Measurements from ENCODE around the gene IMPA2. TPM values are rescaled to one million over a fixed set of nuclear protein-coding genes. Genes with fewer than 3 reads are reported as not detected.

Gene IMPA2
- total and polyA plus RNA-seq, 2 donors (not counting 1 experiment from before 2014, with no cell fraction given): 3.8 to 23.0 TPM

DNA sequence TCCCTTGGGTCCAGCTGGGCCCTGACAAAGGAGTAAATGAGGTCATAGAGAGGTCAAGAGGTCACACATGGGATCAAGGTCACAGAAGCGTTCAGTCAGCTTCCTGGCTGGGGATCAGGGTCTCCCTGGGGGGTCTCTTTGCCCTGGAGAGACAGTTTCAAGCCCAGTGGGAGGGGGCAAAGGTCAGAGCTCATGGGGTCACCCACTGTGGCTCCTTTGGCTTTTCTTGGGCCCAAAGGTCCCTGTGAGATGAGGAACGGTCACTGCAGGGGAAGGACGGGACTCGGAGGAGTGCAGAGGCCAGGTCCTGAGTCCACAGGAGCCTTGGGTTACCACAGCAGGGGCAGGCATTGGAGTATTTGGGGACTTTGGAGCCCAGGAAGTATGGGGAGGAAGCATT lies 81.7 kb downstream of the IMPA2 start:
- no peak overlapping the region for H3K4me3 ChIP-seq (replicated peaks in 1 of 4; ENCODE audit: control extremely low read depth in 1 of 4, insufficient read depth in 1 of 4, low read depth in 3 of 4, low read length in 4 of 4)
- no peak for DNase-seq (ENCODE audit: low read depth in 2 of 2)

DNA sequence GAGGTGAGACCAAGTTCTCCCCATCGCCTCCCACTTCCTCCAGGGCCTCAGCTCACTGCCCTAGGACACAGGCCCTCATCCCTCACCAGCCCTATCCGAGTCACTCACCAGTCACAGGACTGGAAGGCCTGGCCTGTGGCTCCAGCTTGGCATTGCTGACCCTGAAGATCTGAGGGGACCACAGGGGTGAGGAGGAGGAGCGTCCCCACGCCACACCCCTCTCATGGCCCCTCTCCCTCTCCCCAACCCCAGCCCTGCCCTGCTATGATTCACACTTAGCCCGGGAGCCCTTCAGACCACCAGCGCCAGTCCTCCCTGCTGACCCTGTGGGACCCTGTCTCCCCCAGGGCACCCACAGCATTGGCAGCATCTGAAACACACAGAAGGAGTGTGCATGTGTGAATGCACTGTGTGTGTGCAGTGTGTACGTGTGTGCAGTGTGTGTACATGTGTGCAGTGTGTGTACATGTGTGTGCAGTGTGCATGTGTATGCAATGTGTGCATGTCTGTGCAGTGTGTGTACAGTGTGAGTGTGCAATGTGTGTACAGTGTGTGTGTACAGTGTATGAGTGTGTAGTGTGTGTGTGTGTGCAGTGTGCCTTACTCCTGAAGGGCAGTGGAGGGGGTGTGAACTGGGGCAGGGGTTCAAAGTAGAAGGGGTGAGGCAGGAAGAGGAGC lies 82.9 kb downstream of the IMPA2 start:
- H3K27ac ChIP-seq (ENCODE audit: insufficient read depth, low read length): no peak overlapping the region
- H2AFZ ChIP-seq (ENCODE audit: low read length): no peak overlapping the region
- H3K79me2 ChIP-seq (ENCODE audit: control insufficient read depth, insufficient read depth, low read length): no peaks in the 10 kb centered on the region
- H3K36me3 ChIP-seq (ENCODE audit: control insufficient read depth, insufficient read depth, low read length): no peaks in the 10 kb centered on the region
- no peaks in the 10 kb centered on the region for H3K4me1 ChIP-seq (ENCODE audit: control insufficient read depth, extremely low read depth, insufficient read depth, low read length)
- no peaks in the 10 kb centered on the region for H4K20me1 ChIP-seq (ENCODE audit: control insufficient read depth, extremely low read depth, insufficient read depth, low read length)
- H3K27me3 ChIP-seq (ENCODE audit: control insufficient read depth, insufficient read depth, low read length): no peaks in the 10 kb centered on the region
- TF ChIP-seq, protein P1, sequence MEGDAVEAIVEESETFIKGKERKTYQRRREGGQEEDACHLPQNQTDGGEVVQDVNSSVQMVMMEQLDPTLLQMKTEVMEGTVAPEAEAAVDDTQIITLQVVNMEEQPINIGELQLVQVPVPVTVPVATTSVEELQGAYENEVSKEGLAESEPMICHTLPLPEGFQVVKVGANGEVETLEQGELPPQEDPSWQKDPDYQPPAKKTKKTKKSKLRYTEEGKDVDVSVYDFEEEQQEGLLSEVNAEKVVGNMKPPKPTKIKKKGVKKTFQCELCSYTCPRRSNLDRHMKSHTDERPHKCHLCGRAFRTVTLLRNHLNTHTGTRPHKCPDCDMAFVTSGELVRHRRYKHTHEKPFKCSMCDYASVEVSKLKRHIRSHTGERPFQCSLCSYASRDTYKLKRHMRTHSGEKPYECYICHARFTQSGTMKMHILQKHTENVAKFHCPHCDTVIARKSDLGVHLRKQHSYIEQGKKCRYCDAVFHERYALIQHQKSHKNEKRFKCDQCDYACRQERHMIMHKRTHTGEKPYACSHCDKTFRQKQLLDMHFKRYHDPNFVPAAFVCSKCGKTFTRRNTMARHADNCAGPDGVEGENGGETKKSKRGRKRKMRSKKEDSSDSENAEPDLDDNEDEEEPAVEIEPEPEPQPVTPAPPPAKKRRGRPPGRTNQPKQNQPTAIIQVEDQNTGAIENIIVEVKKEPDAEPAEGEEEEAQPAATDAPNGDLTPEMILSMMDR (conservative IDR thresholded peaks at IDR 0.05 in 1 of 2, IDR thresholded peaks at IDR 0.05 in 1 of 2; ENCODE audit: low read depth in 1 of 2, low read length in 2 of 2): no peak
- no peak for TF ChIP-seq EZH2 (IDR thresholded peaks at IDR 0.05; ENCODE audit: low read length, missing control alignments)
- no peak overlapping the region for H3K9ac ChIP-seq (ENCODE audit: insufficient read depth, low read length)
- no peak overlapping the region for H3K4me2 ChIP-seq (ENCODE audit: extremely low read depth, insufficient read depth, low read length)
- H3K4me3 ChIP-seq (replicated peaks in 1 of 4; ENCODE audit: control extremely low read depth in 1 of 4, insufficient read depth in 1 of 4, low read depth in 3 of 4, low read length in 4 of 4): no peak overlapping the region
- no peaks in the 10 kb centered on the region for H3K9me3 ChIP-seq (ENCODE audit: control insufficient read depth, insufficient read depth, low read depth, low read length)
- DNase-seq (ENCODE audit: low read depth in 2 of 2): no peak

More for the DNA sequence above, 81.7 kb downstream of the IMPA2 start:
- Histone ChIP-seq H3K9me3 (ENCODE audit: control insufficient read depth, insufficient read depth, low read depth, low read length) (no peaks in the 10 kb centered on the region), H3K27me3 (ENCODE audit: control insufficient read depth, insufficient read depth, low read length) (no peaks in the 10 kb centered on the region), H2AFZ (ENCODE audit: low read length) (no peak overlapping the region), H3K36me3 (ENCODE audit: control insufficient read depth, insufficient read depth, low read length) (no peaks in the 10 kb centered on the region), H3K9ac (ENCODE audit: insufficient read depth, low read length) (no peak overlapping the region), H3K79me2 (ENCODE audit: control insufficient read depth, insufficient read depth, low read length) (no peaks in the 10 kb centered on the region), H3K4me1 (ENCODE audit: control insufficient read depth, extremely low read depth, insufficient read depth, low read length) (no peaks in the 10 kb centered on the region), H3K27ac (ENCODE audit: insufficient read depth, low read length) (no peak overlapping the region), H3K4me2 (ENCODE audit: extremely low read depth, insufficient read depth, low read length) (no peak overlapping the region), H4K20me1 (ENCODE audit: control insufficient read depth, extremely low read depth, insufficient read depth, low read length) (no peaks in the 10 kb centered on the region)
- no peak for TF ChIP-seq EZH2 (IDR thresholded peaks at IDR 0.05; ENCODE audit: low read length, missing control alignments)
- TF ChIP-seq, protein P1 (conservative IDR thresholded peaks at IDR 0.05 in 1 of 2, IDR thresholded peaks at IDR 0.05 in 1 of 2; ENCODE audit: low read depth in 1 of 2, low read length in 2 of 2): no peak

DNA sequence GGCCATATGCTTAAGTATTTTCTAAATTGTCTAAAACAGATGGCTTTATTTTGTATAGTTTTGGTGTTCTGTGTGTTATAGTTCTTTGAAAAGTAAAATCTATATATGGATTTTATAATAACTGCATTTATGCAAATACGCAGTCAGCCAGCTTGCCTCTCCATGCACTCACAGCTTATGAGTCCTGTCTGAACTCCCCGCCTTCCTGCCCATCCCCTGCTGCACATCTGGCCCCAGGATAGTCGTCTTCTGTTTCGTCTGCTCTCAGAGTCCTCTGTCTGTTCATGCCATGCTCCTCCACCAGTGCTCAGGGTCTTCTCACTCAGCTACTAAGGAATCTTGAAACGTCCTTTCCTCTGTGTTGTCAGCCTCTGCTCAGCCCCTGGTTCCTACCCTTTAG lies 84.1 kb downstream of the IMPA2 start:
- no peaks in the 10 kb centered on the region for H3K4me1 ChIP-seq (ENCODE audit: control insufficient read depth, extremely low read depth, insufficient read depth, low read length)
- no peak overlapping the region for H3K4me3 ChIP-seq (replicated peaks in 1 of 4; ENCODE audit: control extremely low read depth in 1 of 4, insufficient read depth in 1 of 4, low read depth in 3 of 4, low read length in 4 of 4)
- no peak overlapping the region for H2AFZ ChIP-seq (ENCODE audit: low read length)
- no peaks in the 10 kb centered on the region for H3K79me2 ChIP-seq (ENCODE audit: control insufficient read depth, insufficient read depth, low read length)
- H3K9ac ChIP-seq (ENCODE audit: insufficient read depth, low read length): no peak overlapping the region
- H3K4me2 ChIP-seq (ENCODE audit: extremely low read depth, insufficient read depth, low read length): no peak overlapping the region
- H3K9me3 ChIP-seq (ENCODE audit: control insufficient read depth, insufficient read depth, low read depth, low read length): no peaks in the 10 kb centered on the region
- TF ChIP-seq EZH2 (IDR thresholded peaks at IDR 0.05; ENCODE audit: low read length, missing control alignments): no peak
- TF ChIP-seq, protein P1 (conservative IDR thresholded peaks at IDR 0.05 in 1 of 2, IDR thresholded peaks at IDR 0.05 in 1 of 2; ENCODE audit: low read depth in 1 of 2, low read length in 2 of 2): no peak
- H3K36me3 ChIP-seq (ENCODE audit: control insufficient read depth, insufficient read depth, low read length): no peaks in the 10 kb centered on the region
- H3K27ac ChIP-seq (ENCODE audit: insufficient read depth, low read length): no peak overlapping the region
- DNase-seq (ENCODE audit: low read depth in 2 of 2): no peak
- H3K27me3 ChIP-seq (ENCODE audit: control insufficient read depth, insufficient read depth, low read length): no peaks in the 10 kb centered on the region
- no peaks in the 10 kb centered on the region for H4K20me1 ChIP-seq (ENCODE audit: control insufficient read depth, extremely low read depth, insufficient read depth, low read length)

All from fibroblast of lung (primary cell).